Fibroblast of the conjunctiva (primary cell): Measurements from ENCODE around the gene ORC1.

ENCODE experiments used
- DNase-seq: peaks from one replicate; pipeline ENCODE4 v3.0.0-alpha.2; 2010; ENCODE audit warnings: low read depth

ORC1 gene

GRCh38 chr1:52404116-52404974 lies at the start of gene ORC1, which contains the start of gene PRPF38A:
Gene ORC1 (minus strand): TSS chr1:52404423. CDS start chr1:52402223, 2,200 bp downstream.
Gene PRPF38A (plus strand): TSS chr1:52404602. CDS start chr1:52404750, 148 bp downstream.
- DNase-seq, result peak; percentile 94

GRCh38 chr1:52444463-52444862 lies 40.2 kb upstream of the ORC1 start:
- peak; percentile 5 for DNase-seq

DNA sequence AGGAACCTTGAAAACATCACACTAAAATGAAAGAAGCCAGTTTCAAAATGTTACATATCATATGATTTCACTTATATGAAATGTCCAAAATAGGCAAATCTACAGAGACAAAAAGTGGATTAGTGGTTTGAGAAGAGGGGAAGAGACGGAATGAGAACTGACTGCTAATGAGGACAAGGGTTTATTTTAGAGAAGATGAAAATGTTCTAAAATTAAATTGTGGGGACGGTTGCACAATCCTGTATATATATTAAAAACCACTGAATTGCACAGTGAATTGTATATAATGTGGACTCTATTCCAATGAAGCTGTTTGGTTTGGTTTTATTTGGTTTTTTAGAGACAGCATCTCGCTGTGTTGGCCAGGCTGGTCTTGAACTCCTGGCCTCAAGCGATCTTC lies 35.8 kb upstream of the ORC1 start:
- no peak for DNase-seq

DNA sequence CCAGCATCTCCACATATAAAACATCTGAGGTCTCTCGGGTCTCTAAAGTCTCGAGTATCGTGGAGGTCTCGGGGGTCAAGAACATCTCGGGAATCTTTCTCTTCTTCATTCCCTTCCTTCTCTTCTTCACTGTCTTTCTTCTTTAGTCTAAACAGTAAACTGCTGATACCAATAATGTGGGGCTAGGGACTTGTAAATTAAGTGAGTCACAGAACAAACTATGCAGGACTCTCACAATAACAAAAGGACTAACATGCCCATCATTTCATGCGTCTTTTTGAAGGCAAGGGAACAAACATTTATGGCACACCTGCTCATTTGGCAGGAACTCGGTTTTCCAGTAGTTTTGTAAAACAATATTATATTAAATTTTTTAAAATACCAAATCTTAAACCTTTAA lies 32.6 kb upstream of the ORC1 start:
- no peak for DNase-seq

- no peak for DNase-seq
Observed at GRCh38 chr1:52435650-52436049, 31.4 kb upstream of the ORC1 start.

- DNase-seq, result no peak
Observed at GRCh38 chr1:52435211-52435610, 31.0 kb upstream of the ORC1 start.

DNA sequence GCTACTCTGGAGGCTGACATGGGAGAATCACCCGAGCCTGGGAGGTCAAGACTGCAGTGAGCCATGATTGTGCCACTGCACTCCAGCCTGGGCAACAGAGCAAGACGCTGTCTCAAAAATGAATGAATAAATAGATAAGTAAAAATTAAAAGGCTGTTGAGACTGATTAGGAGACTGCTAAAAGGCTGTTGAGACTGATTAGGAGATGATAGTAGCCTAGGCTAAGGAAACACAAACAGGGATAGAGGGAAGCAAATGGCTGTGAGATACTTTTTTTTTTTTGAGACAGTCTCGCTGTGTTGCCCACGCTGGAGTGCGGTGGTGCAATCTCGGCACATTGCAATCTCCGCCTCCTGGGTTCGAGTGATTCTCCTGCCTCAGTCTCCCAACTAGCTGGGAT lies 28.6 kb upstream of the ORC1 start:
- no peak for DNase-seq

DNA sequence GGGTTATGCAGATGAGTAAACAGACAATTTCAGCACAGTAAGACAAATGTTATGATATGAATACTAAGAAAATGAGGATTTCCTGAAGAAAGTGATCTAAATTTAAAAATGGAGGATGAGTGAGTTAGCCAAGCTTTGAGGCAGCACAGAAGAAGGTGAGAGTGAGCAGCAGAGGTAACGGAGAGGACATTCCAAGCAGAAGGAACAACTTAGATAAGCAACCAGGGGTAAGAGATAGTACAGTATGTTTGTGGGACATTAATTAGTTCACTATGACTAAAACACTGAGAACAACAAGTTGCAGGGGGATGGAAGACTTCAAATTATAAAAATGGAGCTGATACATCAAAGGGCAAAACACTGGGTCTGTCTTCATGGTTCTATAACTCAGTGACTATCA lies 22.9 kb upstream of the ORC1 start:
- DNase-seq, result no peak

- no peak for DNase-seq
Observed at GRCh38 chr1:52426371-52426770, 22.1 kb upstream of the ORC1 start.

GRCh38 chr1:52424813-52425212 lies 20.6 kb upstream of the ORC1 start:
- no peak for DNase-seq

GRCh38 chr1:52424231-52424636 lies 20.0 kb upstream of the ORC1 start:
- DNase-seq, result no peak

DNA sequence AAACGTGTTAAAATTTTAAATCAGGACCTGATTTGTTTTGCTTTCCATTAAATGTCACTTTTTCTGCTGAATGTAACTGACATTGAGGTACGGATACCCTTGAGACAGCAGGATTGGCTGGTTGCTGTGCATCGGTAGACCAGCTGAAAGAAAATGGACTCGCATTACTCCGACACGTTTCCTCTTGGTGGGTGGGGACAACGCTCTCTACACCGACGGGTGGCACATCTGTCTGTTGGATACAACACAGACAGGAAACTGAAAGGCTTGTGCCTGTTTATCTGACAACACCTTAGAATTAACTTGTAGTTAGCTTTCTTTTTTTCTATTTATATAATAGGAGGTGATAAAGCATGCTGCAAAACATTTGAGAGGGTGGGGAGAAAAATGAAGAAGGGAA lies 19.5 kb upstream of the ORC1 start:
- DNase-seq, result no peak

GRCh38 chr1:52423055-52423454 lies 18.8 kb upstream of the ORC1 start:
- DNase-seq, result no peak

GRCh38 chr1:52420713-52421112 lies 16.5 kb upstream of the ORC1 start:
- no peak for DNase-seq

DNA sequence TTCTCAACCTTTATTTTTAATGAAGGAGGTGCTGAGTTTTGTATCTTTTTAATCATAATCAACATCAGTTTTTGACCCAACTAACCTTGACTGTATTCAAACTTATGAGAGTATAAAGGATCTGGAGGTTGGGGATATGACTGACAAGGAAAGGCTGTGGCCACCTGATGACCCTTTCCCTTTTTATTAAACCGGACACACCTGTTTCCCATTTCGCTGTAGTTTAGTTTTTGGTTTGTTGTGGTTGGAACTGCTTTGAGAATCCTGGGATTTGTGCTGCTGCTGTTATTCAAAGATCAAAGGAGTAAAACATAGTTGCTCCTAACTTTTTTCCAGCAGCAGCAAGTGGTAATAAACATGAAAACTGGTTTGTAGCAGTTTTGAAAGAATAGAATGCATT lies 12.6 kb upstream of the ORC1 start:
- no peak for DNase-seq

DNA sequence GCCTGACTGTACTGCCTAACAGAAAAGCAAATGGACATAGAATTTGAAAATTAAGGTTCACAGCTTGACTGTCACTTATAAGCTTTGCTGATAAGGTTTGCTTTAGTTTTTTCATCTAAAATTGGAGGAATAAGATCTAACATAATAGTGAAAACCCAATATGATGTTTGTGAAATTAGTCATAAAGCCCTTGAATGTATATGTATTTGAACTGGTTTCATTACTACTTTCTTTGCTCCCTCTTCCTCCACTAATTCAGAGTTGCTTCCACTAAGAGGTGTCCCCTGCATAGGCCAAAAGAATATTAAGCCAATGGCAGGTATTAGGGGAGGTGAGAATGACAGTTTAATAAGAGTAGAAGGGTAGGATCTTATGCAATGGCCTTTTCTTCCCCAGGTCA lies 10.7 kb upstream of the ORC1 start:
- DNase-seq, result no peak

DNA sequence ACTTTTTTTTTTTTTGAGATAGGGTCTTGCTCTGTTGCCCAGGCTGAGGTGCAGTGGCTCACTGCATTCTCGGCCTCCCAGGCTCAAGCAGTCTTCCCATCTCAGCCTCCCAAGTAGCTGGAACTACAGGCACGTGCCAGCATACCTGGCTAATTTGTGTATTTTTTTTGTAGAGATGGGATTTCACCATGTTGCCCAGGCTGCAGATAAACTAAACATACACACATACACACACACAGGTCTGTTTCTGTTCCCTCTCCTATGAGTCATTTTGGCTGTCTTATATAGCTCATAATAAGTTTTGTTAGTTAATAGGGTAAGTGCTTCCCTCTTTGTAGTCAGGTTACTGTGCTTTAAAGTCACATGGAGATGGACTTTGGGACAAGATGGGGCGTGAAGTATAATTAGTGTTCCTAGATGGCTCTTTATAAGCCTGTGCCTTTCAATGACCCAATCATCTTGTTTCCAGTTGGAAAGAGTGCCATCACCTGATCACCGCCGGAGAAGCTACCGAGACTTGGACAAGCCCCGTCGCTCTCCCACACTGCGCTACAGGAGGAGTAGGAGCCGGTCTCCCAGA lies 9.3 kb upstream of the ORC1 start:
- DNase-seq, result no peak

GRCh38 chr1:52404975-52405338 lies 734 bp upstream of the ORC1 start:
- DNase-seq, result no peak

GRCh38 chr1:52403566-52404115 lies 582 bp downstream of the ORC1 start:
- peak; percentile 61 for DNase-seq

DNA sequence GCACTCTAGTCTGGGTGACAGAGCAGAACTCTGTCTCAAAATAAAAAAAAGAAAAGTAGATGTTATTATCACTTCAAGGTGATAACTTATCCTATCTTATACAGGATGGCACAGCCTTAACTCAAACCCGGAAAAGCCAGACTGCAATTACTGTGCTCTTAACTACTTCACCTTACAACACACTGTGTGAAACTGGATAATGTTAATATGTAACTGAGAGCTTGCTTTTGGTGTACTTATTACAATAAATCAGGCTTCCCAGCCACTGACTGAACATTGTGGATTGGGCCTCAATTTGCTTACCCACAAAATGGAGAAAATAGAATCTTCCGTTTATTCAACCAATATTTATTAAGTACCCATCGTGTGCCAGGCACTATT lies 1.4 kb downstream of the ORC1 start:
- no peak for DNase-seq

DNA sequence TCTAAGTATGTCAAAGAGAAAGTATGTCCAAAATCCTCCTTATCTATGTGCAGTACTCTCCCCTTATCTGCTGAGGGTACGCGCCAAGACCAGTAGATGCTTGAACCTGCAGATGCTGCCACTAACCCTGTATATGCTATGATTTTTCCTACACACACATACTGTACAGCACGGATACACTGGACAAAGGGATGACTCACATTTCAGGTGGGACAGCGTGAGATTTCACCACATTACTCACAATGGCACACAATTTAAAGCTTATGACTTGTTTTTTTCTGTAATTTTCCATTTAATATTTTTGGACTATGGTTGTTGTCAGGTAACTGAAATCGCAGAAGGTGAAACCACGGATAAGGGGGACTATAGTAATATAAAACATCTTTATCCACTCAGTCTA lies 4.1 kb downstream of the ORC1 start:
- DNase-seq, result no peak

- no peak for DNase-seq
Observed at GRCh38 chr1:52399629-52400028, 4.6 kb downstream of the ORC1 start.

DNA sequence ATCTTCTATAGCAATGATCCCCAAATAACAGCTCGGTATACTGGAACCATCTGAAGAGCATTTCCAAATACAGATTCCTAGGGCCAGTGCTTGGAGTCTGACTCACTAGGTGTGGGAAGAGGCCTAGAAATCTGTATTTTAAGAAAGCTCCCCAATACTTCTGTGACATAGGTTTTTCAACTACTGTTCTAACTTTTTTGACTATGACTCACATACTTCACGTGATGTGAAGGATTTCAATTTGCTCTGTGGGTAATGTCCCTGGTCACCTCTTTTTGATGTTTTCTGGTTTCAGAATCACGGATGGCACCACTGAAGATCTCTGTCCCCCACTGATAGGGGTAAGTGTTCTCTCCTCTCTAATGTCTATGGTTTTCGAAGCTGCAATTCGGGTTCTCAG lies 11.0 kb downstream of the ORC1 start:
- no peak for DNase-seq

GRCh38 chr1:52386458-52386857 lies 17.8 kb downstream of the ORC1 start:
- no peak for DNase-seq
